OCI-LY3 (cell line): ENCODE results near the gene CHM.

ENCODE experiments used
- EZH2phosphoT487 ChIP-seq: fragments of 200-600 bp; shearing (Covaris generic); IDR thresholded peaks from 2 replicates; pipeline ENCODE4 v1.6.1; 2018; ENCODE audit warnings: antibody characterized with exemption, mixed run types, low read depth
- TF ChIP-seq, protein P1 (sequence below): fragments of 200-600, 300-600 bp; sonication (generic); IDR thresholded peaks from 2 replicates; pipeline ENCODE4 v1.5.1; 2014; ENCODE audit warnings: antibody characterized with exemption, low read length, low read depth

DNA sequence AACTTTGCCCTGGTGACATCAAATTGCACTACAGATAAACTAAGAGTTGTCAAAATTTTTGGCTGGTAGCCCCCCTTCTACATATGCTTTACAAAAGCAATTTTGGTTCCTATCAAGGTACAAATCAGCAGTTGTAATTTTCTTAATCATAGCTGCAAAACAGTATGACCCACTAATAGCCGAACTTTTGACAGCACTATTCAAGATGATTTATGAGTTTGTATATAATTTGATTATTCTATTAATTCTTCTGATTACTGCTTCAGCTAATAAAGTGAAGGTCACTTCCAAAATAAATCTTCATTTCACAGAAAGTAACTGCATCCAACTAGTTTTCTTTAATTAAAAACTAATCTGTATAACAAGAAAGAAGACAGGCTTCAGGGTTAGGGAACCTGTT, 119.6 kb downstream of the CHM start:
- TF ChIP-seq, protein P1, sequence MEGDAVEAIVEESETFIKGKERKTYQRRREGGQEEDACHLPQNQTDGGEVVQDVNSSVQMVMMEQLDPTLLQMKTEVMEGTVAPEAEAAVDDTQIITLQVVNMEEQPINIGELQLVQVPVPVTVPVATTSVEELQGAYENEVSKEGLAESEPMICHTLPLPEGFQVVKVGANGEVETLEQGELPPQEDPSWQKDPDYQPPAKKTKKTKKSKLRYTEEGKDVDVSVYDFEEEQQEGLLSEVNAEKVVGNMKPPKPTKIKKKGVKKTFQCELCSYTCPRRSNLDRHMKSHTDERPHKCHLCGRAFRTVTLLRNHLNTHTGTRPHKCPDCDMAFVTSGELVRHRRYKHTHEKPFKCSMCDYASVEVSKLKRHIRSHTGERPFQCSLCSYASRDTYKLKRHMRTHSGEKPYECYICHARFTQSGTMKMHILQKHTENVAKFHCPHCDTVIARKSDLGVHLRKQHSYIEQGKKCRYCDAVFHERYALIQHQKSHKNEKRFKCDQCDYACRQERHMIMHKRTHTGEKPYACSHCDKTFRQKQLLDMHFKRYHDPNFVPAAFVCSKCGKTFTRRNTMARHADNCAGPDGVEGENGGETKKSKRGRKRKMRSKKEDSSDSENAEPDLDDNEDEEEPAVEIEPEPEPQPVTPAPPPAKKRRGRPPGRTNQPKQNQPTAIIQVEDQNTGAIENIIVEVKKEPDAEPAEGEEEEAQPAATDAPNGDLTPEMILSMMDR, result no peak
- no peak for TF ChIP-seq EZH2phosphoT487
